Measurements from ENCODE around the gene AFAP1.

DNA sequence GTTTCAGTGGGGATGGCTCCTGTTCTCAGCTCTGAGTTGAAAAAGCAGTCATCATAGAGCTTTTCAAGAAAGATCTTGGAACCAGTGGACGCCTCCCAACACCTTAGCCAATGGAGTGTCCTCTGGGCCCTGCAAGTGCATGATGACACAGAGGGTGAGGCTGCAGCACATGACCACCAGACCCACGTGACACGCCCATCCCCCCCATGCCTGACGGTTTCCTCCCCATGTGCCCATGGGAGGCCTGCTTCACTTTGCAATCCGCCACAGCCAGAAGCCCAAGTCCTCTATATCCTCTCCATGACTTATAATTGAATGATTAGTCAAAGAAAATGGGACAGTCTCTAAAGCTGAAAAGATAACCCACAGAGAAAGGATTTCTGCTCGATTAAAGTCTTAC is 187.0 kb downstream of the AFAP1 start:
- TF ChIP-seq CTCF (IDR thresholded peaks at IDR 0.05) = no peak
- no peak for TF ChIP-seq POLR2A (IDR thresholded peaks at IDR 0.05)

Data from lower leg skin (tissue), 3 donors.